RWPE2 (cell line): ENCODE data around the gene MAST3.

Experiments used
- ATAC-seq: fragments of 200-7000 bp; cut with Tn5 transposase; 3 replicates; pipeline ENCODE4 v1.9.1; 2021; ENCODE audit warnings: low read depth
- DNase-seq: peaks from one replicate; pipeline ENCODE4 v3.0.0-alpha.2; 2020; ENCODE audit warnings: low spot score
- H3K27ac ChIP-seq: fragments of 450-650 bp; 2 replicates; pipeline ENCODE4 v1.5.1; 2017; ENCODE audit warnings: mild to moderate bottlenecking; ENCODE audit not compliant: poor library complexity, severe bottlenecking
- H3K27me3 ChIP-seq: fragments of 250-450 bp; sonication (Bioruptor Pico); 2 replicates; pipeline ENCODE4 v1.5.1; 2021; ENCODE audit warnings: mild to moderate bottlenecking, moderate library complexity; ENCODE audit not compliant: insufficient read depth, poor library complexity, severe bottlenecking
- H3K36me3 ChIP-seq: fragments of 250-450 bp; sonication (Bioruptor Pico); 2 replicates; pipeline ENCODE4 v1.5.1; 2020; ENCODE audit warnings: low read depth, mild to moderate bottlenecking, moderate library complexity
- H3K4me1 ChIP-seq: fragments of 250-450 bp; sonication (Bioruptor Pico); 2 replicates; pipeline ENCODE4 v1.5.1; 2021; ENCODE audit warnings: mild to moderate bottlenecking, moderate library complexity; ENCODE audit not compliant: insufficient read depth, poor library complexity, severe bottlenecking
- H3K4me3 ChIP-seq: fragments of 250-450 bp; sonication (Bioruptor Pico); 2 replicates; pipeline ENCODE4 v1.5.1; 2021; ENCODE audit warnings: mild to moderate bottlenecking, moderate library complexity; ENCODE audit not compliant: severe bottlenecking
- H3K9me3 ChIP-seq: fragments of 250-450 bp; sonication (Bioruptor Pico); 2 replicates; pipeline ENCODE4 v1.5.1; 2021; ENCODE audit warnings: mild to moderate bottlenecking, moderate library complexity; ENCODE audit not compliant: severe bottlenecking
- TF ChIP-seq, protein P1 (sequence below): fragments of 450-650 bp; IDR thresholded peaks from one replicate; pipeline ENCODE4 v1.5.1; 2017; ENCODE audit warnings: mild to moderate bottlenecking, moderate library complexity; ENCODE audit not compliant: poor library complexity, severe bottlenecking

MAST3 gene

DNA sequence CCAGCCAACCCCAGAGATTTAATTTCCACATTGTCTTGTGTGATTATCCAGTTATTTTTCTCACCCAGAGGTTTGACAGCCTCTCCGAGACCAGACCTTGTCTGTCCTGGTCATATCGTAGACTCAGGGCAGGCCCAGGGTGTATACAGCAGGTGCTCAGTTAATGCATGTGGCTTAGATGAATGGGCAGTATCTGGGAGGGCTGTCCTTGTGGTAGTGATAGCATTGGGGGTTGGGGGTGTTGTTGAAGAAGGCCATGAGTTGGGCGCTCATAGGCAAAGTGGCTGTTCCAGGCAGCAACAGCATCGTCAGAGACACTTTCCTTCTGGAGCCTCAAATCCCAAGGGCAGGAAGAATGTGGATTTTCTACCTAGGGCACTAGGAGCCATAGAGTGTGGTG, 16.9 kb downstream of the MAST3 start:
- TF ChIP-seq, protein P1, sequence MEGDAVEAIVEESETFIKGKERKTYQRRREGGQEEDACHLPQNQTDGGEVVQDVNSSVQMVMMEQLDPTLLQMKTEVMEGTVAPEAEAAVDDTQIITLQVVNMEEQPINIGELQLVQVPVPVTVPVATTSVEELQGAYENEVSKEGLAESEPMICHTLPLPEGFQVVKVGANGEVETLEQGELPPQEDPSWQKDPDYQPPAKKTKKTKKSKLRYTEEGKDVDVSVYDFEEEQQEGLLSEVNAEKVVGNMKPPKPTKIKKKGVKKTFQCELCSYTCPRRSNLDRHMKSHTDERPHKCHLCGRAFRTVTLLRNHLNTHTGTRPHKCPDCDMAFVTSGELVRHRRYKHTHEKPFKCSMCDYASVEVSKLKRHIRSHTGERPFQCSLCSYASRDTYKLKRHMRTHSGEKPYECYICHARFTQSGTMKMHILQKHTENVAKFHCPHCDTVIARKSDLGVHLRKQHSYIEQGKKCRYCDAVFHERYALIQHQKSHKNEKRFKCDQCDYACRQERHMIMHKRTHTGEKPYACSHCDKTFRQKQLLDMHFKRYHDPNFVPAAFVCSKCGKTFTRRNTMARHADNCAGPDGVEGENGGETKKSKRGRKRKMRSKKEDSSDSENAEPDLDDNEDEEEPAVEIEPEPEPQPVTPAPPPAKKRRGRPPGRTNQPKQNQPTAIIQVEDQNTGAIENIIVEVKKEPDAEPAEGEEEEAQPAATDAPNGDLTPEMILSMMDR = no peak
- Histone ChIP-seq H3K4me1 (no peaks in the 10 kb centered on the region), H3K27me3 (no peaks in the 10 kb centered on the region), H3K36me3 (peaks cover 6% of the 10 kb centered on the region; the same call in 1 of the 2 replicates), H3K27ac (no peak overlapping the region), H3K4me3 (no peak overlapping the region), H3K9me3 (no peaks in the 10 kb centered on the region)
- ATAC-seq (no peak), DNase-seq (no peak)

DNA sequence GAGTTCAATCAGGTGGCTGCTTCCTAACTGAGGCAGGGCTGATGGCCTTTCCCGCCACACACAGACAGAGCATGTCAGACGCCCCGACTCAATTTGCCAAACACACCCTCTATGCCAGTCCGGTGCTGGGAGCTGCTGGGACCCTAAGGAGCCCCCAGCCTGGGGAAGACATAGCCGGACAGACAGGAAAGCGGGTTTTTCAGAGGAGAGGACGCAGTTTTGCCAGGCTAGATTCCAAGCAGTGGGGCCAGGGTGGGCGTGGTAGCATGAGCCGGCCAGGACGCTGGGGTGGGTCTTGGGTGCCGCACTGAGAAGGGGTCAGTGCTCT, 19.8 kb downstream of the MAST3 start:
- Histone ChIP-seq H3K27ac (no peak overlapping the region), H3K4me1 (no peaks in the 10 kb centered on the region), H3K4me3 (peak overlapping the region; percentile 42), H3K27me3 (no peaks in the 10 kb centered on the region), H3K9me3 (no peaks in the 10 kb centered on the region), H3K36me3 (no peaks in the 10 kb centered on the region; the same call in 1 of the 2 replicates)
- no peak for ATAC-seq
- TF ChIP-seq, protein P1 = no peak
- no peak for DNase-seq

DNA sequence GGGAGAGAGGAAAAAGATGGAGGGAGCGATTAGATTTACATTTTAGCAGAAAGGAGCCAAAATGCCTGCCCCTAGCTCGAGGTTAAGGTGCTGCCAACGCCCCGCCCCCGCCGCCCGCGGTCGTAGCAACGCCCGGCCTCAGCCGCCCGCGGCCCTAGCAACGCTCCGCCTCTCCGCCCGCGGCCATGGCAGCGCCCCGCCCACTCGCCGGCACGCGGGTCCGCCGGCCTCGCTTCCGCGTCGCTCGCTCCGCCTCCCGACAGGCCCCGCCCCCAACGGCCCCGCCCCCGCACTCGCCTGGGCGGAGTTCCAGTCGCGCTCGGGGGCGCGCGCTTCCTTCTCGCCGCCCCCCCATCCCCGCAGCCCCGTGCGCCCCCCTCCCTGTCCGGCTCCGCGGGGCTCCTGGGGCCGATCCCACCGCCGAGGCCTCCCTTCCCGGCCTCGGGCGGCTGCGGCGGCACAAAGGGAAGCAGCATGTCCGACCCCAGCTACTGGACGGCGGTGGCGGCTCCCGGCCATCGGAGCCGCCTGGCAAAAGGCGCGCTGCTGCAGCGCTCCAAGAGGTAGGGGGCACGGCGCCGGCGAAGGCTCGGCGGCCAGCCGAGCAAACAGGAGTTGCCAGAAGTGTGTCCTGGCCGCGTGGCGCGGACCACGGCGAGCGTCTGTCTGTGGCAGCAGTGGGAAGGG, 20.3 kb downstream of the MAST3 start:
- DNase-seq = no peak
- peak; percentile 72 for ATAC-seq
- TF ChIP-seq, protein P1 = peak; percentile 20
- Histone ChIP-seq H3K4me3 (peak overlapping the region; percentile 42), H3K36me3 (no peaks in the 10 kb centered on the region; the same call in 1 of the 2 replicates), H3K27ac (peak overlapping the region; percentile 13), H3K9me3 (no peaks in the 10 kb centered on the region), H3K27me3 (no peaks in the 10 kb centered on the region), H3K4me1 (no peaks in the 10 kb centered on the region)

DNA sequence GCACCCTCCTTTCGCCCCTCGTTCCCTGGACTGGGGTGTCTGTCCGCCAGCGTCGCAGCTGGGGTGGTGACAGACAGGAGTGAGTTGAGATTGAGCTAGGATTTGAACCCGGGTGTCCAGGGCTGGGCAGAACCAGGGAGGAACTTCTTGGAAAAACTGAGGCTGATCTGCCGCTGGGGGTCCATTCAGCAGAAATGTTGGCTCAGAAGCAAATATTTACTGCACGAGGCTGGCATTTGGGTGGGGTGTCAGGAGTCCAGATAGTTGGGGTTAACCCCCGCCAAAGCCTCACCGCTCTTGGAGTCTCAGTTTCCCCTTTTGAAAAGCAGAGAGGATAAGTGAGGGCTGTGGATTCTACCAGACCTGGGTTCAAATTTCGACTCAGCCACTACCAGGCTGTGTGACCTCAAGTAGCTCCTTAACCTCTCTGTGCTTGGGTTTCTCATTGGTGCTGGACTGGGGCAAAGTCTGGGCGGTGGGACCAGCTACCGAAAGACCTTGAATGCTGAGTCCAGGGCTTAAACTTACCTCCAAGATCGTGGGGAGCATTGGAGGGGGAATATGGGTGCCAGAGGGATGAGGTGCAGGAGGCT, 20.9 kb downstream of the MAST3 start:
- TF ChIP-seq, protein P1 = no peak
- peak overlapping the region; percentile 42 for H3K4me3 ChIP-seq
- peak overlapping the region; percentile 13 for H3K27ac ChIP-seq

More for the DNA sequence above, 20.9 kb downstream of the MAST3 start:
- Histone ChIP-seq H3K27me3 (no peaks in the 10 kb centered on the region), H3K36me3 (no peaks in the 10 kb centered on the region; the same call in 1 of the 2 replicates), H3K9me3 (no peaks in the 10 kb centered on the region), H3K4me1 (no peaks in the 10 kb centered on the region)
- ATAC-seq = no peak; the same call in 2 of the 3 replicates
- no peak for DNase-seq
